KMS-11 (cell line): ENCODE measurements around the gene ADGRF1.

Experiments
- H2AFZ ChIP-seq: fragments of 200-600 bp; sonication (generic); 2 replicates; pipeline ENCODE4 v1.6.1; 2016; ENCODE audit warnings: antibody characterized with exemption, mixed run types, low read depth
- H3K27ac ChIP-seq: fragments of 200-600 bp; sonication (generic); 2 replicates; pipeline ENCODE4 v1.6.1; 2016; ENCODE audit warnings: mild to moderate bottlenecking, mixed run types
- H3K27me3 ChIP-seq: fragments of 200-600 bp; sonication (generic); 2 replicates; pipeline ENCODE4 v1.6.1; 2017; ENCODE audit warnings: mild to moderate bottlenecking, low read depth, mixed run types, moderate library complexity; ENCODE audit not compliant: insufficient read depth
- H3K36me3 ChIP-seq: fragments of 200-600 bp; sonication (generic); 2 replicates; pipeline ENCODE4 v1.6.1; 2017; ENCODE audit warnings: mild to moderate bottlenecking, mixed run types; ENCODE audit not compliant: insufficient read depth
- H3K4me1 ChIP-seq: fragments of 200-600 bp; sonication (generic); 2 replicates; pipeline ENCODE4 v1.6.1; 2016; ENCODE audit warnings: mild to moderate bottlenecking, low read depth, mixed run types; ENCODE audit not compliant: poor library complexity, severe bottlenecking
- H3K4me2 ChIP-seq: fragments of 200-600 bp; sonication (generic); 2 replicates; pipeline ENCODE4 v1.7.0; 2016; ENCODE audit warnings: mild to moderate bottlenecking, mixed run types
- H3K4me3 ChIP-seq: fragments of 200-600 bp; sonication (generic); IDR thresholded peaks from 2 replicates; pipeline ENCODE4 v1.6.1; 2017; ENCODE audit warnings: low read depth, low read length, mixed read lengths; ENCODE audit not compliant: insufficient read depth
- H3K79me2 ChIP-seq: fragments of 200-600 bp; sonication (generic); 2 replicates; pipeline ENCODE4 v1.6.1; 2016; ENCODE audit warnings: low read depth, mixed run types; ENCODE audit not compliant: insufficient read depth
- H3K9ac ChIP-seq: fragments of 200-600 bp; sonication (generic); 2 replicates; pipeline ENCODE4 v1.6.1; 2016; ENCODE audit warnings: mild to moderate bottlenecking, mixed run types
- H4K20me1 ChIP-seq: fragments of 200-600 bp; sonication (generic); 2 replicates; pipeline ENCODE4 v1.6.1; 2016; ENCODE audit warnings: mild to moderate bottlenecking, mixed run types; ENCODE audit not compliant: insufficient read depth
- CTCF ChIP-seq: fragments of 200-600 bp; sonication (generic); conservative IDR thresholded peaks from 2 replicates; pipeline ENCODE4 v1.6.1; 2017; ENCODE audit warnings: low read depth, mild to moderate bottlenecking, antibody characterized with exemption, low read length, moderate library complexity, mixed read lengths

ADGRF1 gene

GRCh38 chr6:47016261-47016660 lies 25.9 kb downstream of the ADGRF1 start:
- no peak overlapping the region for H3K4me2 ChIP-seq
- no peaks in the 10 kb centered on the region for H3K4me1 ChIP-seq
- H3K27ac ChIP-seq, result no peak overlapping the region
- no peak for TF ChIP-seq CTCF
- no peaks in the 10 kb centered on the region for H3K27me3 ChIP-seq
- no peak overlapping the region for H3K4me3 ChIP-seq
- no peak overlapping the region for H2AFZ ChIP-seq
- H4K20me1 ChIP-seq, result no peaks in the 10 kb centered on the region
- H3K9ac ChIP-seq, result no peak overlapping the region
- no peaks in the 10 kb centered on the region for H3K36me3 ChIP-seq
- no peaks in the 10 kb centered on the region for H3K79me2 ChIP-seq

GRCh38 chr6:47014401-47014800 lies 27.7 kb downstream of the ADGRF1 start:
- no peak for TF ChIP-seq CTCF
- no peak overlapping the region for H3K27ac ChIP-seq

GRCh38 chr6:47009583-47009982 lies 32.5 kb downstream of the ADGRF1 start:
- TF ChIP-seq CTCF, result no peak
- Histone ChIP-seq H2AFZ (no peak overlapping the region), H3K27ac (no peak overlapping the region)

More at GRCh38 chr6:47014401-47014800, 27.7 kb downstream of the ADGRF1 start:
- no peaks in the 10 kb centered on the region for H3K79me2 ChIP-seq
- no peak overlapping the region for H3K4me2 ChIP-seq
- no peak overlapping the region for H2AFZ ChIP-seq
- no peak overlapping the region for H3K9ac ChIP-seq
- H3K4me1 ChIP-seq, result no peaks in the 10 kb centered on the region
- H4K20me1 ChIP-seq, result no peaks in the 10 kb centered on the region
- no peaks in the 10 kb centered on the region for H3K36me3 ChIP-seq
- H3K4me3 ChIP-seq, result no peak overlapping the region
- H3K27me3 ChIP-seq, result no peaks in the 10 kb centered on the region

GRCh38 chr6:47008397-47008763 lies 33.8 kb downstream of the ADGRF1 start:
- TF ChIP-seq CTCF, result no peak
- Histone ChIP-seq H3K4me1 (no peaks in the 10 kb centered on the region), H3K4me3 (no peak overlapping the region), H3K4me2 (no peak overlapping the region), H3K9ac (no peak overlapping the region), H4K20me1 (no peaks in the 10 kb centered on the region), H3K36me3 (no peaks in the 10 kb centered on the region), H3K79me2 (no peaks in the 10 kb centered on the region), H3K27ac (no peak overlapping the region), H2AFZ (no peak overlapping the region), H3K27me3 (no peaks in the 10 kb centered on the region)

More at GRCh38 chr6:47009583-47009982, 32.5 kb downstream of the ADGRF1 start:
- Histone ChIP-seq H3K36me3 (no peaks in the 10 kb centered on the region), H3K4me2 (no peak overlapping the region), H3K9ac (no peak overlapping the region), H3K79me2 (no peaks in the 10 kb centered on the region), H4K20me1 (no peaks in the 10 kb centered on the region), H3K4me1 (no peaks in the 10 kb centered on the region), H3K4me3 (no peak overlapping the region), H3K27me3 (no peaks in the 10 kb centered on the region)
